MM.1S (cell line): ENCODE data around the gene LATS2.

Experiments used
- EZH2 ChIP-seq: fragments of 300-600 bp; sonication (generic); optimal IDR thresholded peaks from 2 replicates; pipeline ENCODE3; 2017; ENCODE audit warnings: low read depth, mild to moderate bottlenecking, antibody characterized with exemption, low read length, mixed read lengths
- TF ChIP-seq, protein P1 (sequence below): fragments of 300-600 bp; sonication (generic); IDR thresholded peaks from 2 replicates; pipeline ENCODE4 v1.5.1; 2016; ENCODE audit warnings: antibody characterized with exemption, low read length, mixed read lengths

DNA sequence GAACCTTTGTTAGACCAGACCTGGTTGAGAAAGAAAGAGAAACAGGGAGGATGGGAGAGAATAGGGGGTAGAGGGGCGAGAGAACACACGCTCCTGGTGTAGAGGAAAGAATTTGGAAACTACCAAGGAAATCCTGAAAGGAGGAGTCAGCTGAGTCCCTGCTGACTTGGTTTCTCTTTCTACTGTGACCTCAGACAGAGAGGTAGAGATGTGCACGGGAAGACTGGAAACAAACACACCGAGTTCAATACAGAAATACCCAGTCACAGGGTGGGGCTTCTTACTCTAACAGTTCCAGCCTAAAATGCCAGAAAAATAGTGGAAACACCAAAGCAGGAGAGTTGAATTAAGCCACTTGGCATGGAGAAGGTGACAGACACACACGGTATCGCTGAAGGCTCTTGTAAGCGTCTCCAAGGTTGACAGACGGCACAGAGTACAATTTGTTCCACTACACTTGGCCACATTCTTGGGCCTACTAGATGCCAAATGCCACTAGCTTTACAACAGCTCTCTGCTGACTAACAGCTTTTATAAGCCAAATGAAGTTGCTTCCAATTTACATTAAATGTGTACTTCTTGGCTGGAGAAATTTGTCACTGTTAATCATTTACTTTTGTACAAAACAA is 28.1 kb downstream of the LATS2 start:
- TF ChIP-seq, protein P1, sequence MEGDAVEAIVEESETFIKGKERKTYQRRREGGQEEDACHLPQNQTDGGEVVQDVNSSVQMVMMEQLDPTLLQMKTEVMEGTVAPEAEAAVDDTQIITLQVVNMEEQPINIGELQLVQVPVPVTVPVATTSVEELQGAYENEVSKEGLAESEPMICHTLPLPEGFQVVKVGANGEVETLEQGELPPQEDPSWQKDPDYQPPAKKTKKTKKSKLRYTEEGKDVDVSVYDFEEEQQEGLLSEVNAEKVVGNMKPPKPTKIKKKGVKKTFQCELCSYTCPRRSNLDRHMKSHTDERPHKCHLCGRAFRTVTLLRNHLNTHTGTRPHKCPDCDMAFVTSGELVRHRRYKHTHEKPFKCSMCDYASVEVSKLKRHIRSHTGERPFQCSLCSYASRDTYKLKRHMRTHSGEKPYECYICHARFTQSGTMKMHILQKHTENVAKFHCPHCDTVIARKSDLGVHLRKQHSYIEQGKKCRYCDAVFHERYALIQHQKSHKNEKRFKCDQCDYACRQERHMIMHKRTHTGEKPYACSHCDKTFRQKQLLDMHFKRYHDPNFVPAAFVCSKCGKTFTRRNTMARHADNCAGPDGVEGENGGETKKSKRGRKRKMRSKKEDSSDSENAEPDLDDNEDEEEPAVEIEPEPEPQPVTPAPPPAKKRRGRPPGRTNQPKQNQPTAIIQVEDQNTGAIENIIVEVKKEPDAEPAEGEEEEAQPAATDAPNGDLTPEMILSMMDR: no peak
- no peak for TF ChIP-seq EZH2
